HEK293 (cell line): Measurements from ENCODE around the gene TSC2.

Source experiments
- ELK4 ChIP-seq: IDR thresholded peaks from 2 replicates; pipeline ENCODE4 v1.6.1; 2011; ENCODE audit warnings: mild to moderate bottlenecking, low read depth, low read length, borderline replicate concordance
- GLIS2 ChIP-seq: fragments of 450-650 bp; formaldehyde crosslinking; IDR thresholded peaks from 2 replicates; pipeline ENCODE4 v1.5.1; 2016; ENCODE audit warnings: missing biosample characterization, missing genetic modification characterization
- HOXC10 ChIP-seq: sonication (generic); formaldehyde crosslinking; IDR thresholded peaks from 2 replicates; pipeline ENCODE4 v1.8.1; 2023; ENCODE audit warnings: mild to moderate bottlenecking, missing genetic modification reagents
- INSM2 ChIP-seq: fragments of 450-650 bp; formaldehyde crosslinking; IDR thresholded peaks from 2 replicates; pipeline ENCODE4 v1.5.1; 2016; ENCODE audit warnings: missing biosample characterization, missing genetic modification characterization
- KLF16 ChIP-seq: fragments of 450-650 bp; formaldehyde crosslinking; IDR thresholded peaks from 2 replicates; pipeline ENCODE4 v1.5.1; 2017; ENCODE audit warnings: missing biosample characterization, missing genetic modification characterization
- KLF7 ChIP-seq: fragments of 450-650 bp; formaldehyde crosslinking; IDR thresholded peaks from 2 replicates; pipeline ENCODE4 v1.5.1; 2016; ENCODE audit warnings: missing biosample characterization, missing genetic modification characterization, borderline replicate concordance
- PRDM6 ChIP-seq: fragments of 450-650 bp; formaldehyde crosslinking; IDR thresholded peaks from 2 replicates; pipeline ENCODE4 v1.5.1; 2017; ENCODE audit warnings: missing biosample characterization, missing genetic modification characterization
- TCF7L2 ChIP-seq: IDR thresholded peaks from 2 replicates; pipeline ENCODE4 v1.6.1; 2011; ENCODE audit warnings: low read depth, mild to moderate bottlenecking, inconsistent platforms, low read length, moderate library complexity, borderline replicate concordance
- TSHZ1 ChIP-seq: fragments of 450-650 bp; formaldehyde crosslinking; IDR thresholded peaks from 2 replicates; pipeline ENCODE4 v1.5.1; 2016; ENCODE audit warnings: missing biosample characterization, missing genetic modification characterization, borderline replicate concordance
- YY1 ChIP-seq: fragments of 450-650 bp; formaldehyde crosslinking; IDR thresholded peaks from 2 replicates; pipeline ENCODE4 v1.5.1; 2018; ENCODE audit warnings: missing biosample characterization, missing genetic modification characterization
- ZNF114 ChIP-seq: fragments of 450-650 bp; formaldehyde crosslinking; IDR thresholded peaks from 2 replicates; pipeline ENCODE4 v1.5.0; 2017; ENCODE audit warnings: missing biosample characterization, missing genetic modification characterization
- ZNF133 ChIP-seq: fragments of 450-650 bp; formaldehyde crosslinking; IDR thresholded peaks from 2 replicates; pipeline ENCODE4 v1.5.1; 2016; ENCODE audit warnings: missing biosample characterization, missing genetic modification characterization
- ZNF16 ChIP-seq: fragments of 450-650 bp; formaldehyde crosslinking; IDR thresholded peaks from 2 replicates; pipeline ENCODE4 v1.5.1; 2016; ENCODE audit warnings: low read depth, missing biosample characterization, missing genetic modification characterization
- ZNF184 ChIP-seq: fragments of 450-650 bp; IDR thresholded peaks from 2 replicates; pipeline ENCODE4 v1.5.1; 2018; ENCODE audit warnings: missing biosample characterization, mild to moderate bottlenecking, missing genetic modification characterization
- ZNF202 ChIP-seq: fragments of 450-650 bp; formaldehyde crosslinking; IDR thresholded peaks from 2 replicates; pipeline ENCODE4 v1.5.1; 2016; ENCODE audit warnings: missing biosample characterization, missing genetic modification characterization, borderline replicate concordance
- ZNF280D ChIP-seq: fragments of 450-650 bp; formaldehyde crosslinking; IDR thresholded peaks from 2 replicates; pipeline ENCODE4 v1.5.1; 2016; ENCODE audit warnings: missing biosample characterization, missing genetic modification characterization
- ZNF354C ChIP-seq: fragments of 450-650 bp; formaldehyde crosslinking; IDR thresholded peaks from 2 replicates; pipeline ENCODE4 v1.5.1; 2016; ENCODE audit warnings: missing biosample characterization, missing genetic modification characterization, low read depth, borderline replicate concordance
- ZNF416 ChIP-seq: fragments of 450-650 bp; formaldehyde crosslinking; IDR thresholded peaks from 2 replicates; pipeline ENCODE4 v1.5.1; 2016; ENCODE audit warnings: missing biosample characterization, missing genetic modification characterization
- ZNF510 ChIP-seq: fragments of 450-650 bp; formaldehyde crosslinking; IDR thresholded peaks from 2 replicates; pipeline ENCODE4 v1.5.1; 2018; ENCODE audit warnings: mild to moderate bottlenecking, missing genetic modification characterization, missing biosample characterization; ENCODE audit not compliant: insufficient replicate concordance
- ZNF513 ChIP-seq: fragments of 450-650 bp; IDR thresholded peaks from 2 replicates; pipeline ENCODE4 v1.5.1; 2018; ENCODE audit warnings: missing biosample characterization, missing genetic modification characterization
- ZNF514 ChIP-seq: fragments of 450-650 bp; formaldehyde crosslinking; IDR thresholded peaks from 2 replicates; pipeline ENCODE4 v1.5.1; 2016; ENCODE audit warnings: missing biosample characterization, missing genetic modification characterization
- ZNF521 ChIP-seq: fragments of 450-650 bp; formaldehyde crosslinking; IDR thresholded peaks from 2 replicates; pipeline ENCODE4 v1.5.1; 2017; ENCODE audit warnings: missing biosample characterization, mild to moderate bottlenecking, missing genetic modification characterization
- ZNF544 ChIP-seq: fragments of 450-650 bp; formaldehyde crosslinking; IDR thresholded peaks from 2 replicates; pipeline ENCODE4 v1.5.0; 2017; ENCODE audit warnings: missing biosample characterization, missing genetic modification characterization
- ZNF549 ChIP-seq: fragments of 450-650 bp; IDR thresholded peaks from 2 replicates; pipeline ENCODE4 v1.5.1; 2018; ENCODE audit warnings: missing biosample characterization, missing genetic modification characterization, mild to moderate bottlenecking, inconsistent platforms, moderate library complexity
- ZNF654 ChIP-seq: fragments of 450-650 bp; formaldehyde crosslinking; IDR thresholded peaks from 2 replicates; pipeline ENCODE4 v1.5.1; 2016; ENCODE audit warnings: low read depth, missing biosample characterization, missing genetic modification characterization
- ZNF747 ChIP-seq: fragments of 450-650 bp; formaldehyde crosslinking; IDR thresholded peaks from 2 replicates; pipeline ENCODE4 v1.5.1; 2016; ENCODE audit warnings: missing biosample characterization, missing genetic modification characterization
- ZNF843 ChIP-seq: fragments of 450-650 bp; formaldehyde crosslinking; IDR thresholded peaks from 2 replicates; pipeline ENCODE4 v1.5.1; 2016; ENCODE audit warnings: missing biosample characterization, missing genetic modification characterization

The TSC2 gene

GRCh38 chr16:2009791-2010510 is 37.8 kb upstream of the TSC2 start, which contains the start of gene ZNF598 (continued):
- TF ChIP-seq TSHZ1 (tag by site-specific recombination) (no peak; the same call in 1 of the 2 replicates), KLF16 (tag by site-specific recombination) (peak; percentile 75; the same call in 1 of the 2 replicates), ZNF510 (tag by site-specific recombination) (no peak), HOXC10 (no peak), ZNF654 (tag by site-specific recombination) (no peak), ZNF521 (tag by site-specific recombination) (no peak), ZNF202 (tag by site-specific recombination) (no peak), PRDM6 (tag by site-specific recombination) (no peak), ZNF843 (peak; percentile 77), ZNF184 (tag by site-specific recombination) (peak; percentile 34; the same call in 1 of the 2 replicates), ELK4 (no peak), ZNF16 (tag by site-specific recombination) (no peak), ZNF114 (no peak), GLIS2 (tag by site-specific recombination) (no peak), ZNF280D (no peak), ZNF416 (tag by site-specific recombination) (no peak), TCF7L2 (no peak), ZNF514 (tag by site-specific recombination) (no peak), ZNF133 (tag by site-specific recombination) (no peak), ZNF544 (tag by site-specific recombination) (no peak), KLF7 (tag by site-specific recombination) (0 out of 2 replicates have a peak, but pooled peaks have one; percentile 40), ZNF513 (tag by site-specific recombination) (peak; percentile 27; the same call in 1 of the 2 replicates), ZNF747 (tag by site-specific recombination) (no peak), ZNF549 (no peak), INSM2 (peak; percentile 46; the same call in 1 of the 2 replicates), ZNF354C (tag by site-specific recombination) (no peak), YY1 (tag by site-specific recombination) (no peak; the same call in 1 of the 2 replicates)
